ENCODE measurements around the gene AGBL4.

Gene AGBL4

DNA sequence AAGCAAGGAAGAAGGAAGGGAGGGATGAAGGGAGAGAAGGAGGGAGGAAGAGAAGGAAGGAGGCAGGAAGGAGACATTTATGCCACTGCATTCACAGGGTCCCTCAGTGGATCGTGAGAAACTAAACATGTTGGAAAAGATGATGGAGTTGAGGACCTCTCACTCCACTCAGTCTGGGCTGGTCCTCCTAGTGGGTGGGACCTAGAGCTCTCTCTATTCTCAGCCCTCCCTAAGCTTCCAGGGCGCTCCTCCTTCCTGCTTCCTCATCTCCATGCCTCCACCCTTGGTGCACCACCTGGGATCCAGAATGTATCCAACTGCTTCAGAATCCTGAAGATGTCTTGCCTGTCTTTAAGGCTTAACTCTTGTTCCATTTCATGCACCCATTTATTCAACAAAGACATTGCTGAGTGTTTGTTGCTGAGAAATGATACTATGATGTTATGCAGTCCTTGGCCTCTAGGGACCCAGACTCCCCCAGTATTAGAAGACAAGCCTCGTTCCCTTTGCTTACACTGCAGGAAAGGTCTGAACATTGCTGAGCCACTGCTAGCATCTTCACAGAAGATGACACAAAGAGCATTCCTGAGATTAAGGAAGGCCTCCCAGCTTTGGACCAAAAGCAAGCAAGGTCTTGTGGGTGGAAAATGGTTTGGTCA is 1335.5 kb downstream of the AGBL4 start:
- TF ChIP-seq, protein P1, sequence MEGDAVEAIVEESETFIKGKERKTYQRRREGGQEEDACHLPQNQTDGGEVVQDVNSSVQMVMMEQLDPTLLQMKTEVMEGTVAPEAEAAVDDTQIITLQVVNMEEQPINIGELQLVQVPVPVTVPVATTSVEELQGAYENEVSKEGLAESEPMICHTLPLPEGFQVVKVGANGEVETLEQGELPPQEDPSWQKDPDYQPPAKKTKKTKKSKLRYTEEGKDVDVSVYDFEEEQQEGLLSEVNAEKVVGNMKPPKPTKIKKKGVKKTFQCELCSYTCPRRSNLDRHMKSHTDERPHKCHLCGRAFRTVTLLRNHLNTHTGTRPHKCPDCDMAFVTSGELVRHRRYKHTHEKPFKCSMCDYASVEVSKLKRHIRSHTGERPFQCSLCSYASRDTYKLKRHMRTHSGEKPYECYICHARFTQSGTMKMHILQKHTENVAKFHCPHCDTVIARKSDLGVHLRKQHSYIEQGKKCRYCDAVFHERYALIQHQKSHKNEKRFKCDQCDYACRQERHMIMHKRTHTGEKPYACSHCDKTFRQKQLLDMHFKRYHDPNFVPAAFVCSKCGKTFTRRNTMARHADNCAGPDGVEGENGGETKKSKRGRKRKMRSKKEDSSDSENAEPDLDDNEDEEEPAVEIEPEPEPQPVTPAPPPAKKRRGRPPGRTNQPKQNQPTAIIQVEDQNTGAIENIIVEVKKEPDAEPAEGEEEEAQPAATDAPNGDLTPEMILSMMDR (IDR thresholded peaks at IDR 0.05): peak; percentile 20; the same call in 1 of the 2 replicates

DNA sequence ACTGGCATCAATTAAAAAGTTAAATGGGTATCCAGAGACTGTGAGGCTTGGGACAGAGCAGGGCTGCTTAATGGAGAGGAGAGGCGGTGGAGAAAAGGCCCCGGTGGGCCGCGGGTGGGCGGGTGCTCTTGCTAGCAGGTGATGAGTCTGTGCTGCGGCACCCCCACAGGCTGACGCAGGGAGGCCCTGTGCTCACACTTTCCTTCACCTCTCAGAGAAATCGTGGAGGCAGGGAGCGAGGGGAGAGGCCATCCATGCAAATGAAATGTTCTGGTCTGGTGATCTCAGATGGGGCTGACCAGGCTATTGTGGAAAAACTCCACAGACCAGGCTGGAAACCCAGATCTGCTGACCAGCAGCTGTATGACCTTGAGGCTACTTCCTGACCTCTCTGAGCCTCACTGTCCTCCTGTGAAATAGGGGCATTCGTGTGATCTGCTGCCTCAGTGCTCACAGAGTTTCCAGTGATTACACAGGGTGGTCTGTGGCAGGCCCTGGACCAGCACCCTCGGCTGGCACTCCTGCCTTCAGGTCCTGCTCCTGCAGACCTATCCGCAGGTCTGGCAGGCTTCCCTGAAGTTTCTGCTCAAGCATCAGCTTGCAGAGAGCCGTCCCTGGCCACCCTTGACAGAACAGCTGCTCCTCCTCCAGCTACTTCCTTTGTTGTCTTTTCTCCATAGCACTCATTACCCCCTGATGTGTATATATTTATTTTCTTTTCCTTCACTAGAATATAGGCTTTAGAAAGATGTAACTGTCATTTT is 1336.3 kb downstream of the AGBL4 start:
- TF ChIP-seq, protein P1 (IDR thresholded peaks at IDR 0.05): no peak

DNA sequence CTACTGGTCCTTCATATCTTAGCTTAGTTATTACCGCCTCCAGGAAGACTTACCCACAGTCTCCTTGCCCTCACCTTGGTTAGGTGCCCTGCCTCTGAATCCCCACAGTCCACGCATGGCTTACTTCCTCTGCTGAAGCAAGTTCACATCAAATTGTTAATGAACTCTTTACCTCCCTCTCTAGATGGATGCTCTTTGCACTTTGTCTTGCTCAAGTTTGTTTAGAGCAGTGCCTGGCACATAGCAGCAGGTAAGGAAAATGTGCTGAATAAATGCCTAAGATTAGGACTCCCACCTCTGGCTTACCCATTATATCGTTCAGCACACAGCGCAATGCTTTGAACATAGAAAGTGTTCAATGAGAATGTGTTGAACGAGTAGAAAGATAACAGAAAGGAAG is 1337.6 kb downstream of the AGBL4 start:
- TF ChIP-seq, protein P1 (IDR thresholded peaks at IDR 0.05): no peak

DNA sequence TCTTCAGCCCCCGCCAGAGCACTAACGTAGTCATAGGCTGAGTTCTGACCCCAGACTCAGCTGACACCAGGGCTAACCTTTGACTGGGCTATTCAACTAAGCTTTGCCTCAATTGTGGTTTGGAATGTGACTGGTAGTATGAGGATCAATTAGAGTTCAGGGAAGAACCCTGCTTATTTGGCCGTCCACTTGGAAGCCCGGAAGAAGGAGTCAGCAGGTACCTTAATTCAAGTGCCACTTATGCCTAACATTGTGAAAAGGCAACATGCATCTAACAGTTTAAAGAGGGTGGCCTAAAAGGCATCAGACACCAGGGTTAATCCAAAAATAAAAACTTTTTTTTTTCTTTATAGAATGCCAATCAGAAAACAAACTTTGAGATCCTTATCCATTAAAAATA is 1339.4 kb downstream of the AGBL4 start:
- TF ChIP-seq, protein P1 (IDR thresholded peaks at IDR 0.05): no peak

DNA sequence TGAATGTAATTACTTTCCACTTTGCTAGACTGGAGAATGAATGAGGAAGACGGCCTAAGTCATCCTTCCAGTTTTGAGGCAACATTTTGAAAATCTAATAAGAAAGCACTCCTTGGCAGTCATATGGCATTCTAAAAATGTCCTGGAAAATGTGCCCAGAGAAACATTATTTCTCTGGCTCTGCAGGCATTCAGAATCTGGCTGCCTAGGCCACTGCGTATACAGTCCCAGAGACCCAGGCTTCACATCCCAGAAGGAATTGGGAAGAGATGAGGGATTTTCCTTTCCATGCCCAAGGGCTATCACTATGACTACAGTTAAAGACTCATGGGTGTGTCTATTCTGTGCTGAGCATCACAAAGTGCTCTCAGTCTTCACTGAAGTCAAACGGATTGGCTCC is 1339.9 kb downstream of the AGBL4 start:
- TF ChIP-seq, protein P1 (IDR thresholded peaks at IDR 0.05): no peak

DNA sequence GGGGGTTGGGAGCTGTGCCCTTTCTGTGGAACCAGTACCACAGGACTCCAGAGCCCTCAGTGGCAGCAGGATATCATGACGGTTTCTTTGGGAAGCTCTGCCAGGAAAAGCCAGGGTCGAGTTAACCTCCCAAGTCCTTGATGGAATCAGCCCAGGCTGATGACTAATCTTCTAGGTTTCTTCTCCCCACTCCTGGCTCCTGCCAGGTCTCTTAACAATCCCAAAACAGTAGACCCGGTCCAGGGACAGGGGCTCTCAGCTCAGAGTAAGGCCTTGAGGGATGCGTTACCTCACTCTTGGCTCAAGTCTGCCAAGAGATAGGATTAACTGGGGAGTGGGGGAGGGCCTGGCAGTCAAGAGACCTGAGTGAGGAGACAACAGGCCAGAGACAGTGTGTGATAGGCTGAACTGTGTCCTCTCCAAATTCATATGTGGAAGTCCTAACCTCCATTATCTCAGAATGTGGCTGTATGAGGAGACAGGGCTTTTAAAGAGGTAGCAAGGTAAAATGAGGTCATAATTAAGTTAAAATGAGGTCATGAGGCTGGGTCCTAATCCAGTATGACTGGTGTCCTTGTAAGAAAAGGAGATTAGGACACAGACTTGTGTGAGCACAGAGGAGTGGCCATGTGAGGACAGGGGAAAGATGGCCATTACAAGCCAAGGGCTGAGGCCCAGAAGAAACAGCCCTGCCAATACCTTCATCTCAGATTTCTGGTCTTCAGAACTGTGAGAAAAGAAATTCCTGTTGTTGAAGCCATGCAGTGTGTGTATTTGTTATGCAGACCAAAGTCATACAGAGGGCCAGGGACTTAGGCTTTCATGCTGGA is 1342.1 kb downstream of the AGBL4 start:
- TF ChIP-seq, protein P1 (IDR thresholded peaks at IDR 0.05): no peak

DNA sequence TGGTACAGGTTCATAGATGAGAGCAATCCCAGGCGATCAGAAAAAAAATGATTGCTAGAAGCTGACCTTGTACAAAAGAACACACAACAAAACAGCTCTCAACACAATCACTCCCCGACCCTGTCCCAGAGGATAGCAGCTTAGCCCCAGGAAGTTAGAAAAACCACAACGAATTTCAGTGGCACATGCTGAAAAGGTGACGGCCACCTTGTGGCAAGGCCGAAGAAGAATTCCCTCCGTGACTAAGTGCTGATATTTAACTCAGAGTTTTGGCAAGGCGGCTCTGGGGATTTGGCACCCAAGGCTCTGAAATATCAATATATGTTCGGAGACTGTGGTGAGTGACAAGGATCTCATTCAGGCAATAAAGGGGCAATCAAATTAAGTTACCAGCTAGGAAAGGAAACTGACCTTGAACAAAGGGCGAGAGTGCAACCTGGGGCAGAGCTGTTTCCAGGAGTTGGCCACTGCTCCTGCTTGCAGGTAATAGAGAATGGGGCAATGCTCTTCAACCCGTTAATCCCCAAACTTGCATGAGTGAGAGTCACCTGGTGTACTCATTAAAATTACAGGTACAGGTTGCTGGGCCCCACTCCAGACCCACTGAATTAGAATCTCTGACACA is 1343.2 kb downstream of the AGBL4 start:
- TF ChIP-seq, protein P1 (IDR thresholded peaks at IDR 0.05): no peak; the same call in 1 of the 2 replicates

Data from LNCAP (cell line).